ENCODE results near the gene SLC22A23.

GRCh38 chr6:3235486-3235885 lies 221.4 kb downstream of the SLC22A23 start:
- no peak for TF ChIP-seq EZH2phosphoT487 (IDR thresholded peaks at IDR 0.05; ENCODE audit: borderline replicate concordance, low read depth, low read length)
- no peak for TF ChIP-seq CTCF (conservative IDR thresholded peaks at IDR 0.05; ENCODE audit: low read length)
